ENCODE measurements around the gene HDAC3. TPM values are rescaled to one million over a fixed set of nuclear protein-coding genes. Genes with fewer than 3 reads are reported as not detected.

The HDAC3 gene
- total RNA-seq, 1 donor from 2014 or later: 43.7 TPM

GRCh38 chr5:141598391-141599345 lies 38.0 kb downstream of the HDAC3 start:
- DNase-seq: peak; percentile 9

- DNase-seq: no peak
These were observed 38.8 kb downstream of the HDAC3 start for GRCh38 chr5:141597814-141598213.

GRCh38 chr5:141597394-141597793 lies 39.3 kb downstream of the HDAC3 start:
- peak; percentile 19 for DNase-seq

GRCh38 chr5:141596867-141597266 lies 39.8 kb downstream of the HDAC3 start:
- no peak for DNase-seq

- no peak for DNase-seq
These were observed 46.5 kb downstream of the HDAC3 start for GRCh38 chr5:141590127-141590526.

- DNase-seq: no peak
These were observed 50.4 kb downstream of the HDAC3 start for GRCh38 chr5:141586246-141586645.

GRCh38 chr5:141585594-141585993 lies 51.1 kb downstream of the HDAC3 start:
- no peak for DNase-seq

GRCh38 chr5:141574122-141574510 lies 62.5 kb downstream of the HDAC3 start:
- DNase-seq: no peak

GRCh38 chr5:141573489-141574121 lies 63.0 kb downstream of the HDAC3 start:
- DNase-seq: no peak

Other genes with a start within 250 kb of the HDAC3 start
- gene PCDHGB4, start 249.2 kb downstream of the HDAC3 start, total RNA-seq: 11.3 and 14.5 TPM in 2 replicates
- gene PCDHGA8, start 244.2 kb downstream of the HDAC3 start, total RNA-seq: 0.74 and 1.4 TPM in 2 replicates
- gene PCDHGB5, start 238.9 kb downstream of the HDAC3 start, total RNA-seq: 11.9 and 16.7 TPM in 2 replicates
- gene PCDHGA9, start 234.1 kb downstream of the HDAC3 start, total RNA-seq: 2.9 and 3.6 TPM in 2 replicates
- gene PCDHGB6, start 228.8 kb downstream of the HDAC3 start, total RNA-seq: 2.9 and 3.7 TPM in 2 replicates
- gene PCDHGA10, start 223.9 kb downstream of the HDAC3 start, total RNA-seq: 4.7 and 6.0 TPM in 2 replicates
- 10.2 and 11.9 TPM in 2 replicates for gene PCDHGB7, start 219.2 kb downstream of the HDAC3 start, total RNA-seq
- 6.8 and 10.6 TPM in 2 replicates for gene PCDHGA11, start 215.8 kb downstream of the HDAC3 start, total RNA-seq
- 4.1 and 4.6 TPM in 2 replicates for gene PCDHGA12, start 206.3 kb downstream of the HDAC3 start, total RNA-seq
- gene PCDHGC3, start 160.9 kb downstream of the HDAC3 start, total RNA-seq: 19.4 and 25.1 TPM in 2 replicates
- 1.2 and 1.5 TPM in 2 replicates for gene PCDHGC4, start 151.8 kb downstream of the HDAC3 start, total RNA-seq
- gene PCDHGC5, start 147.8 kb downstream of the HDAC3 start, total RNA-seq: 0.56 and 1.5 TPM in 2 replicates
- 42.2 and 91.9 TPM in 2 replicates for gene DIAPH1, start 17.8 kb downstream of the HDAC3 start, total RNA-seq
- 3.9 and 9.9 TPM in 2 replicates for gene RELL2, start 148 bp upstream of the HDAC3 start, total RNA-seq
- gene FCHSD1, start 14.6 kb upstream of the HDAC3 start, total RNA-seq: 20.9 and 24.0 TPM in 2 replicates
- 46.1 and 65.8 TPM in 2 replicates for gene ARAP3, start 45.4 kb upstream of the HDAC3 start, total RNA-seq
- 94.4 and 162 TPM in 2 replicates for gene PCDH1, start 241.6 kb upstream of the HDAC3 start, total RNA-seq